Measurements from ENCODE around the gene SLC18B1. TPM values are rescaled to one million over a fixed set of nuclear protein-coding genes. Genes with fewer than 3 reads are reported as not detected.

Gene SLC18B1
- total RNA-seq, 4 donors from 2014 or later = 3.9 to 12.3 (median 6.6) TPM

Small RNA genes lying within 50 kb of the gene (small RNA-seq; reads per million reads assigned to genes)
- gene SNORA33 (6.1 reads per million, percentile 86 among the genes with 10 or more reads in this experiment), gene SNORD100 (7,815 reads per million, percentile 100 among the genes with 10 or more reads in this experiment), gene SNORD101 (4,798 reads per million, percentile 99 among the genes with 10 or more reads in this experiment)

Other genes with a start within 250 kb of the SLC18B1 start
- not detected for gene TAAR8, start 246.0 kb downstream of the SLC18B1 start, total RNA-seq
- gene TAAR6, start 228.3 kb downstream of the SLC18B1 start, total RNA-seq = not detected
- gene TAAR5, start 208.9 kb downstream of the SLC18B1 start, total RNA-seq = not detected
- not detected for gene TAAR2, start 174.4 kb downstream of the SLC18B1 start, total RNA-seq
- not detected for gene TAAR1, start 139.5 kb downstream of the SLC18B1 start, total RNA-seq
- gene VNN1, start 84.6 kb downstream of the SLC18B1 start, total RNA-seq = 1 to 10 TPM in 2 of 4 donors, under 1 TPM in 1, not detected in 1; 0.84 to 1.5 (median 1.4) TPM
- gene VNN2, start 40.7 kb downstream of the SLC18B1 start, total RNA-seq = 1 to 10 TPM in 3 of 4 donors, under 1 TPM in 1; 0.44 to 4.9 (median 2.0) TPM
- 1,000 to 10,000 TPM in 3 of 4 donors, 100 to 1,000 TPM in 1; 884 to 1,671 (median 1,500) TPM for gene RPS12, start 15.9 kb upstream of the SLC18B1 start, total RNA-seq